Mucosa of stomach (tissue), 1 donor: Measurements from ENCODE around the gene SMIM5.
"Not testable (repeated sequence)": the region's sequence is repeated elsewhere in the genome, so short reads cannot be mapped to it uniquely, and the experiment has no call there.

Experiments
- H3K27me3 ChIP-seq: one replicate; pipeline ENCODE4 v1.7.0; 2013; ENCODE audit warnings: mild to moderate bottlenecking, low read length; ENCODE audit not compliant: control insufficient read depth, insufficient read depth
- H3K36me3 ChIP-seq: one replicate; pipeline ENCODE4 v1.7.0; 2013; ENCODE audit warnings: low read length; ENCODE audit not compliant: control insufficient read depth, insufficient read depth
- H3K4me1 ChIP-seq: one replicate; pipeline ENCODE4 v1.7.0; 2013; ENCODE audit warnings: mild to moderate bottlenecking, low read length; ENCODE audit not compliant: control insufficient read depth, insufficient read depth
- H3K4me3 ChIP-seq: one replicate; pipeline ENCODE4 v1.7.0; 2013; ENCODE audit warnings: low read length
- H3K9ac ChIP-seq: one replicate; pipeline ENCODE4 v1.7.0; 2013; ENCODE audit warnings: mild to moderate bottlenecking, low read length, moderate library complexity
- H3K9me3 ChIP-seq: one replicate; pipeline ENCODE4 v1.7.0; 2013; ENCODE audit warnings: mild to moderate bottlenecking, low read length, moderate library complexity; ENCODE audit not compliant: control insufficient read depth
- donor health status: Pancreatic carcinoma.

SMIM5 gene

DNA sequence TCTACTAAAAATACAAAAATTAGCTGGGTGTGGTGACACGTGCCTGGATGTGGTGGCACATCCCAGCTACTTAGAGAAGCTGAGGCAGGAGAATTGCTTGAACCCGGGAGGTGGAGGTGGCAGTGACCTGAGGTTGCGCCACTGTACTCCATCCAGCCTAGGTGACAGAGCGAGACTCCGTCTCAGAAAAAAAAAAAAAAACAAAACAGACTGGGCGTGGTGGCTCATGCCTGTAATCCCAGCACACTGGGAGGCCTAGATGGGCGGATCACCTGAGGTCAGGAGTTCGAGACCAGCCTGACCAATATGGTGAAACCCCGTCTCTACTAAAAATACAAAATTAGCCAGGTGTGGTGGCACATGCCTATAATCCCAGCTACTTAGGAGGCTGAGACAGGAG lies 39.8 kb upstream of the SMIM5 start:
- not testable (repeated sequence) for H3K4me3 ChIP-seq, H3K27me3 ChIP-seq, H3K36me3 ChIP-seq, H3K9me3 ChIP-seq, H3K9ac ChIP-seq
- H3K4me1 ChIP-seq, result peaks cover 16% of the 10 kb centered on the region

DNA sequence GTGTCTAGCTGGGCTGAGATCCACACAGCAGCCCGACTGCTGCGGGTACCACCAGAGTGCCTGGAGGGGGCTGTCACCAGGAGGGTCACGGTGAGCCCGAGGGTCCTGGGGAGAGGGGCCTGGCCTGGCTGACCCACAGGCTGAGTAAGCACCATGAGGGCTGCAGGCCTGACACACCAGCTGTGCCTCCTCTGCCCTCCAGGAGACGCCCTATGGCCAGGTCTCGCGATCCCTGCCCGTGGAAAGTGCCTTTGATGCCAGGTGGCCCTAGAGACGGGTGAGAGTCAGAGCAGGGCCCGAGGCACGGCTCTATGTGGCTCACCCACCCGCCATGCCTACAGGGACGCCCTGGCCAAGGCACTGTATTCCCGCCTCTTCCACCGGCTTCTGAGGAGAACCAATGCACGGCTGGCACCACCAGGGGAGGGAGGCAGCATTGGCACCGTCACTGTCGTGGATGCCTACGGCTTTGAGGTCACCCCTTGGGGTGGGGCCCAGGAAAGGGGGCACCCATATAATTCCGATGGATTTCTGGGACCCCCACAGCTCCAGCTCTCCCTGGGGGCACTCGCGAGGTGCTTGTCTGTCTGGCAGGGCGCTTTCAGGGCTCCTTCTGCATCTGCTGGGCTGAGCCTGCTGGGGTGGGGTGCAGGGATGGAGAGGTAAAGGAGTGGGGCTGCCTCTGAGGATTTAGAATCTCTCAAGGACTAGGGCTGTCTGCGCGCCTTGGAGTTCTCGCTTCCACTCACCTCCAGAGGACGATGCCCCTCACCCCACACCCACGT lies 38.5 kb upstream of the SMIM5 start:
- no peak overlapping the region for H3K9ac ChIP-seq
- H3K4me1 ChIP-seq, result peaks cover 10% of the 10 kb centered on the region
- H3K9me3 ChIP-seq, result no peaks in the 10 kb centered on the region
- H3K27me3 ChIP-seq, result no peaks in the 10 kb centered on the region
- H3K36me3 ChIP-seq, result no peaks in the 10 kb centered on the region
- H3K4me3 ChIP-seq, result no peak overlapping the region

GRCh38 chr17:75595284-75595919 lies 37.8 kb upstream of the SMIM5 start:
- Histone ChIP-seq H3K9ac (no peak overlapping the region), H3K4me3 (no peak overlapping the region), H3K27me3 (no peaks in the 10 kb centered on the region), H3K9me3 (no peaks in the 10 kb centered on the region), H3K36me3 (no peaks in the 10 kb centered on the region), H3K4me1 (peaks cover 3% of the 10 kb centered on the region)

- H3K27me3 ChIP-seq, result no peaks in the 10 kb centered on the region
- H3K9ac ChIP-seq, result no peak overlapping the region
- H3K9me3 ChIP-seq, result no peaks in the 10 kb centered on the region
- peaks cover 1% of the 10 kb centered on the region for H3K4me1 ChIP-seq
- H3K36me3 ChIP-seq, result no peaks in the 10 kb centered on the region
- no peak overlapping the region for H3K4me3 ChIP-seq
Measured at GRCh38 chr17:75595920-75596313, 37.3 kb upstream of the SMIM5 start.

DNA sequence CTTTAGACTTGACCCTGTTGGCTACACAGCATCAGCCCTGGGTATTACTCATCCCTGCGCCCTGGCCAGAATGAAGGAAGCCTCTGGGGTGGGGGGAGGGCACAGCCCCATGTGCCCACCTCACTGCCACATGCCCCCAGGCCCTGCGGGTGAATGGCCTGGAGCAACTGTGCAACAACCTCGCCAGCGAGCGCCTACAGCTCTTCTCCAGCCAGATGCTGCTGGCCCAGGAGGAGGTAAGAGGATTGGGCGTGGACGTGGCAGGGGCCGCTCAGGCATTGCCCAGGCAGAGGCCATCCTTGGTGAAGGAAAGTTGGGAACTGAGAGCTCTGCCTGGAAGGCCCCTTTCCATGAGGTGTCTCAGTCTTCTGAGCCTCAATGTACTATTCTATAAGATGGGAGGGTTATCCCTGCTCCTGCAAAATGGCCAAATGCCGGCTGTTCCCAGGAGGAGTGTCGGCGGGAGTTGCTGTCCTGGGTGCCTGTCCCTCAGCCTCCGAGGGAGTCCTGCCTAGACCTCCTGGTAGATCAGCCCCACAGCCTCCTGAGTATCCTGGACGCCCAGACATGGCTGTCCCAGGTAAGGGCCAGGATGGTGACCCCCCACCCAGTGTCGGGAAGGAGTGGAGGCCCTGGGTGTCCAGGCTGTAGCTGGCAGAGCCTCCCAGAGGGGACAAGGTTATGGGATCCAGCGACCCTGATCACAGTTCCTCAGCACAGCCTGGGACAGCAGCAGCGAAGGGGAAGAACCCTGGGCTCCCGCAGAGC lies 36.7 kb upstream of the SMIM5 start:
- no peak overlapping the region for H3K9ac ChIP-seq
- no peak overlapping the region for H3K4me3 ChIP-seq
- no peaks in the 10 kb centered on the region for H3K27me3 ChIP-seq
- no peaks in the 10 kb centered on the region for H3K36me3 ChIP-seq
- peaks cover 7% of the 10 kb centered on the region for H3K4me1 ChIP-seq
- H3K9me3 ChIP-seq, result no peaks in the 10 kb centered on the region

GRCh38 chr17:75601057-75601987 lies 31.9 kb upstream of the SMIM5 start:
- Histone ChIP-seq H3K9ac (no peak overlapping the region), H3K4me1 (peaks cover 35% of the 10 kb centered on the region), H3K9me3 (no peaks in the 10 kb centered on the region), H3K36me3 (no peaks in the 10 kb centered on the region), H3K27me3 (no peaks in the 10 kb centered on the region), H3K4me3 (no peak overlapping the region)

- no peak overlapping the region for H3K9ac ChIP-seq
- H3K4me1 ChIP-seq, result peaks cover 35% of the 10 kb centered on the region
- H3K4me3 ChIP-seq, result no peak overlapping the region
- no peaks in the 10 kb centered on the region for H3K9me3 ChIP-seq
- H3K36me3 ChIP-seq, result no peaks in the 10 kb centered on the region
- no peaks in the 10 kb centered on the region for H3K27me3 ChIP-seq
Measured at GRCh38 chr17:75602644-75603043, 30.6 kb upstream of the SMIM5 start.

DNA sequence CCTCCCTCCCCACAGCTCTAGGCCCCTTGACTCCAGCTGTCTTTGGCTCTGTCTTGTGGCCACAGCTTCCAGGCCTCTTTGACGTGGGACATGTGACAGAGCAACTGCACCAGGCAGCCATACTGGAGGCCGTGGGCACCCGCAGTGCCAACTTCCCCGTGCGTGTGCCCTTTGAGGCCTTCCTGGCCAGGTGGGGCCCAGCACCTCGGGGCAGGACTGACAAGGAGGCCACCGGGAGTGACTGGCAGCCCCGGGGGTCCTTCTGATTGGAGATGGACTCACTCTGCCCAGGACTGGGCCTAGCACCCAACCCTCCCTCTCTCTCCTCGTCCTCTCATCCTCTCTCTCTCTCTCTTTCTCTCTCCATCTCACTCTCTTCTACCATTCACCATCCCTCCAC lies 30.1 kb upstream of the SMIM5 start:
- H3K27me3 ChIP-seq, result no peaks in the 10 kb centered on the region
- H3K4me3 ChIP-seq, result no peak overlapping the region
- no peaks in the 10 kb centered on the region for H3K36me3 ChIP-seq
- no peaks in the 10 kb centered on the region for H3K9me3 ChIP-seq
- no peak overlapping the region for H3K9ac ChIP-seq
- H3K4me1 ChIP-seq, result peaks cover 35% of the 10 kb centered on the region

DNA sequence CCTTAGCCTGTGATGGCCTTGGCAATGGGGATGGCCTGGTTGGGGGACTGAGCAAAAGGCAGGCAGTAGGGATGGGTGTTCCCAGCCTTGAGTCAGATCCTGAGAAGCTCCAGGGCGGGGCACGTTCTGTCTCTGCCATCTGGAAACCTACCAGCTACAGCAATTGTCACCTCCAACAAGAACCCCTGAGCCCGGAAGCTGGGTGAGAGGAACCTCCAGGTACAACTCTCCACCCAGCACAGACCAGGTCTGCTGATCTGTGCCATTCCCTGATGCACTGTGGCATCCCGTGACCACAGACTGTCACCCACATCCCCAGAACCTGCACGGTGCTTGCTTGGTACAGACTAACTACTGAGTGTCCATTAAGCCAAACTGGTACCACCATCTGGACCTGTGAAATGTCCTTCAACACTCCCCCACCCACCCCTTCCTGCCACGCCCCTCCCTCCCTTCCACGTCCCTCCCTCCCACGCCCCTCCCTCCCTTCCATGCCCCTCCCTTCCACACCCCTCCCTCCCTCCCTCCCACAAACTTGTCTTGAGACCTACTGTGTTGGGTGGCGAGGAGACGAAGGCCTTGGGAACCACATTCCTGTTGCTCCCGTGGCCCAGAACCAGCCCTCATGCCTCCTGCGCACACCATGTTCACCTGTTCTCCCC lies 29.1 kb upstream of the SMIM5 start:
- Histone ChIP-seq H3K9ac (no peak overlapping the region), H3K4me1 (peaks cover 36% of the 10 kb centered on the region), H3K4me3 (no peak overlapping the region), H3K9me3 (no peaks in the 10 kb centered on the region), H3K36me3 (no peaks in the 10 kb centered on the region), H3K27me3 (no peaks in the 10 kb centered on the region)

GRCh38 chr17:75605790-75606189 lies 27.4 kb upstream of the SMIM5 start:
- Histone ChIP-seq H3K9me3 (no peaks in the 10 kb centered on the region), H3K9ac (no peak overlapping the region), H3K4me3 (no peak overlapping the region), H3K36me3 (no peaks in the 10 kb centered on the region), H3K4me1 (peaks cover 50% of the 10 kb centered on the region), H3K27me3 (no peaks in the 10 kb centered on the region)

DNA sequence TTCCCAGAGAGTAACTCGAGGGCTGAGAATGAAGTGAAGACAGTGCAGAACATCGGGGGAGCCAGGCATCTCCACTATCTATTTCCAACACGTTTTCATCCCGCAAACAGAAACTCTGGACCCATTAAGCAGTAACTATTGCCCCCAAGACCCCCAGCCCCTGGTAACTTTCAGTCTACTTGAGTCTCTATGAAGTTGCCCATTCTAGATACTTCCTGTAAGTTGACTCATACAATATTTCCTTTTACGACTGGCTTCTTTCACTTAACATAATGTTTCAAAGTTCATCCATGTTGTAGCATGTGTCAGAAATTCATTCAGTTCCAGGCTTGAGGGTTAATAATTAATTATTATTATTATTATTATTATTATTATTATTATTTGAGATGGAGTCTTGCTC lies 26.1 kb upstream of the SMIM5 start:
- no peak overlapping the region for H3K4me3 ChIP-seq
- H3K4me1 ChIP-seq, result peaks cover 50% of the 10 kb centered on the region
- no peaks in the 10 kb centered on the region for H3K27me3 ChIP-seq
- H3K9me3 ChIP-seq, result no peaks in the 10 kb centered on the region
- no peak overlapping the region for H3K9ac ChIP-seq
- H3K36me3 ChIP-seq, result no peaks in the 10 kb centered on the region
